Subcutaneous adipose tissue (tissue), 4 donors: ENCODE results near the gene STK32B. TPM values are rescaled to one million over a fixed set of nuclear protein-coding genes. Genes with fewer than 3 reads are reported as not detected.

Source experiments
- total RNA-seq, 4 donors: library from RNA; depleted of rRNA; stranded (reverse); fragments of >200 nt; gene quantifications; one replicate each; pipeline ENCODE4 v1.1.0, GENCODE V29; 2016
- TF ChIP-seq, protein P1 (sequence below): fragments of 450-650 bp; IDR thresholded peaks from one replicate; pipeline ENCODE4 v1.5.1; 2016; ENCODE audit warnings: low read depth, mild to moderate bottlenecking, control low read depth, antibody characterized with exemption, moderate library complexity

The STK32B gene
- total RNA-seq, 4 donors from 2014 or later = 1.3 to 3.2 (median 2.3) TPM

DNA sequence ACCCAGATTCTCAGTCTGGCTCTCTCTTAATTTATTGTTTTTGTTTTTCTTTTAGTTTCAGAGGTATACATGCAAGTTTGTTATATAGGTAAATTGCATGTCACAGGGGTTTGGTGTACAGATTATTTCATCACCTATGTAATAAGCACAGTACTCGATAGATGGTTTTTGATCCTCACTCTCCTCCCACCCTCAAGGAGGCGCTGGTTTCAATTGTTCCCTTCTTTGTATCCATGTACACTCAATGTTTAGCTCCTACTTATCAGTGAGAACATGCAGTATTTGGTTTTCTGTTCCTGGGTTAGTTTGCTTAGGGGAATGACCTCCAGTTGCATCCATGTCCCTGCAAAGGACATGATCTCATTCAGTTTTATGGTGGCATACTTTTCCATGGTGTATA lies 198.4 kb downstream of the STK32B start:
- TF ChIP-seq, protein P1, sequence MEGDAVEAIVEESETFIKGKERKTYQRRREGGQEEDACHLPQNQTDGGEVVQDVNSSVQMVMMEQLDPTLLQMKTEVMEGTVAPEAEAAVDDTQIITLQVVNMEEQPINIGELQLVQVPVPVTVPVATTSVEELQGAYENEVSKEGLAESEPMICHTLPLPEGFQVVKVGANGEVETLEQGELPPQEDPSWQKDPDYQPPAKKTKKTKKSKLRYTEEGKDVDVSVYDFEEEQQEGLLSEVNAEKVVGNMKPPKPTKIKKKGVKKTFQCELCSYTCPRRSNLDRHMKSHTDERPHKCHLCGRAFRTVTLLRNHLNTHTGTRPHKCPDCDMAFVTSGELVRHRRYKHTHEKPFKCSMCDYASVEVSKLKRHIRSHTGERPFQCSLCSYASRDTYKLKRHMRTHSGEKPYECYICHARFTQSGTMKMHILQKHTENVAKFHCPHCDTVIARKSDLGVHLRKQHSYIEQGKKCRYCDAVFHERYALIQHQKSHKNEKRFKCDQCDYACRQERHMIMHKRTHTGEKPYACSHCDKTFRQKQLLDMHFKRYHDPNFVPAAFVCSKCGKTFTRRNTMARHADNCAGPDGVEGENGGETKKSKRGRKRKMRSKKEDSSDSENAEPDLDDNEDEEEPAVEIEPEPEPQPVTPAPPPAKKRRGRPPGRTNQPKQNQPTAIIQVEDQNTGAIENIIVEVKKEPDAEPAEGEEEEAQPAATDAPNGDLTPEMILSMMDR = no peak

DNA sequence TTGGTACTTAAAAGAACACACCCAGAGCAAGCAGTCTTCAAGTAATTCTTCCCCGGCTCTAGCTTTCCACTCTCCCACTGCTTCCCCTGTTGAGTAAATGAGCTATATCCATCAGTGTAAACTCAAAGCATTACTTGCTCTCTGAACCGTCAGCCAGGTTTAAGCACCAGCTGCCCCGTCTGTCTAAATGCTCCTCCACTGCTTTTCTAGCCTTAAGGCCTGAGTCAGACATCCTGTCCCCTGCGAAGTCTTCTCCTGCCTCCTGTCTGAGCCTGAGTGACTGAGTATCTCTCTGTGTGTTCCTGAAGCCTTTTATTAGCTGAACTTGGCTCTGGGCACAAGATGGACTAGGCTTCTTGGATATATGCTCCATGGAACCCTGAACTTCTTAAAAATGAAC lies 205.1 kb downstream of the STK32B start:
- TF ChIP-seq, protein P1 = no peak

DNA sequence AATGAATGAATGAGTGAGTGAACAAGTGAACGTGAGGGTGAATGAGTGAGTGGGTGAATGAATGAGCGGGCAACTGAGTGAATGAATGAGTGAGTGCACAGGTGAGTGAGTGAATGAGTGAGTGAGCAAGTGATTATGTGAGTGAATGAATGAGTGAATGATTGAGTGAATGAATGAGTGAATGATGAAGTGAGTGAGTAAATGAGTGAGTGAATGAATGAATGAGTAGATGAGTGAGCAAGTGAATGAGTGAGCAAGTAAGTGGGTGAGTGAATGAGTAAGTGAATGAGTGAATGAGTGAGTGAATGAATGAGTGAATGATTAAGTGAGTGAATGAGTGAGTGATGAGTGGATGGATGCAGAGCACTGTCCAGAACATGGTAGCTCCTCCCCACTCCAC lies 205.8 kb downstream of the STK32B start:
- TF ChIP-seq, protein P1 = no peak

DNA sequence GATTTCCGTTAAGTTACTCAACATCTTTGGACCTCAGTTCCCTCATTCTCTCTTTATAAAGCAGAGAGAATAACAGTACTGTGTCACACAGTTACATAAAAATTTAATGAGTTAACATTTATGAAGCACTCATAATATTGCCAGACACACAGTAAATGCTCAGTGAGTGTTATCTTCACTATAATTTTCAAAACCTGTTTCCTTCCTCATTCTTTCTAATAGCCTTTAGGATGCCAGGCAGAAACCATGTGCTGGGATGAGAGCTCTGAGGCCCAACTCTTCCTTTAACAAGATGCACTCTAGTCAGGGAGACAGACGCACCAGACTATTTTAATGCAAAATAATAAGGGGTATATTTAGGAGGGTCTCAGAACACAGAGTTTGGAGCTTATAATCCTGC lies 208.2 kb downstream of the STK32B start:
- TF ChIP-seq, protein P1 = no peak

- TF ChIP-seq, protein P1 = no peak
Measured at GRCh38 chr4:5260121-5260520, 208.8 kb downstream of the STK32B start.

- TF ChIP-seq, protein P1 = no peak
Measured at GRCh38 chr4:5261866-5262265, 210.6 kb downstream of the STK32B start.

GRCh38 chr4:5266991-5267390 lies 215.7 kb downstream of the STK32B start:
- TF ChIP-seq, protein P1 = no peak

DNA sequence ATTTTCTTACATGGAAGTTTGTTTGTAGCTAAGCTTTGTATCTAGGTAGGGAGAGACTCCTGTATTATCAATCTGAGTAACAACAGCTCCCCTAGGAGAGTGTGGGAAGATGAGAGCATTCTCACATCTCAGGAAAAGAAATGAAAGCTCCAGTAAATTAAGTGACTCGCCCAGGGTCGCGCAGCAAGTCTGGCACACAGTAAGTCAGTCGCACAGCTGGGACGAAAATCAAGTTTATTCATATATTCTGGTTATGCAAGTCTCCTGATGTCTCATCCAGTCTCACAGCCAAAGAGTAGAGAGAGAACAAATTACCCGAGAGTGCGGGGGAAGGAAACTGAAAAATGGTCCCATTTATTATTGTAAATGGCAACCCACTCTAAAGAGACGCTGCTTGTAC lies 216.1 kb downstream of the STK32B start:
- TF ChIP-seq, protein P1 = no peak
